NCI-H774 (cell line): ENCODE results near the gene SACS.

Experiments used
- DNase-seq: peaks from one replicate; lab custom pipeline; 2025; lab: John Stamatoyannopoulos, UW

The SACS gene

DNA sequence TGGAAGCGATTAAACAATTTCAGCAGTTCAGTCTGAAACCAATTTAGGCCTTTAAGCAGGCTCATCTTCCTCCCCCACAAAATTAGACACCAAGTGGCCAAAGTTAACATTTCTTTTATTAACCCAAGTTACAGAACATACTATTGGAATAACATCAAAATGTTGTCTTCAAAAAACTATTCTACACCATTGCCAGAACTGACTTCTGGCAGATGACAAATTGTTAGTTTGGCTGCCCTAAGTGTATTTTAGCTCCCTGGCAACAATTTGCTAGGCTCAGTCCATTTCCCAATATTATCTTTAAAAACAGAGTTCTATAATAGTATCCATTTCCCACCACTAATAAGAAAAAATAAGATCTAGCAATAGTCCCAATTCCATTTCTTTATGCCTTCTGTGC lies 144.9 kb downstream of the SACS start:
- no peak for DNase-seq

DNA sequence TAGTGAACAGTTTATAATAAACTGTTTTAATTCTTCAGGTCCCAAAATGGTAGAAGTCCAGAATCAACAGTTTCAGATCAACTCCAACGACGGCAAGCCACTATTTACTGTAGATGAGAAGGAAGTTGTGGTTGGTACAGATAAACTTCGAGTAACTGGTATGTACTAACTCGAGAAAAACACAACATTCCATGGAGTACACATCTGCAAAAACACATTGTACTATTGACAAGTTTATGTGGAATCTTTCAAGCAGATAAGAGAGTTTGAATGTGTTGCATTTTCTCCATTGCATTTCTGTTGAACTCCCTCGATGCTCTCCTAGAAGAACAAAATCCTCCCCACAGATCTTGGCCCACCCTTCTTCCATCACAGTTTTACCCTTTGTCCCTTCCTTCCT lies 154.2 kb downstream of the SACS start:
- no peak for DNase-seq
